ENCODE results near the gene PRAMEF6. TPM values are rescaled to one million over a fixed set of nuclear protein-coding genes. Genes with fewer than 3 reads are reported as not detected.
"Not testable (repeated sequence)": the region's sequence is repeated elsewhere in the genome, so short reads cannot be mapped to it uniquely, and the experiment has no call there.

The PRAMEF6 gene
- not detected in 2 replicates for total RNA-seq (2021)
- long read RNA-seq: 0 reads

DNA sequence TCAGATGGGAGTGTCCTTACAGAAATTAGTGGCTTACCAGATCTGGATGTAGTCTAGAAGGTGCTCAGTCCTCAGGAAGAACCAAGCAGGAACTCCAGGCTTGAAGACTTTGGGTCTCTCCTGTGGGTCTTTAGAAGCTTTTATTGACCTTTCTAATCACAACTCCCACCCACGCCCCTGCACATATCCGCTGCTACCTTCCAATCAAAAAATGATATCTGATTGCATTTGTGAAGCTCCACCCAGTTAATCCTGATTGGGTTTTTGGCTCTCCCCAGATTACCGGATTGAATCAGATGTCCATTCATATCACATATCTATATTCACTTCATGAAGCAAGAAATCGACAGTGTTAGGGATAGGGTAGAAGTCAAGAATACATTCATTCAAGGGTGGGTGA is at the start of gene PRAMEF6:
PRAMEF6 (minus strand) TSS at position 101 of the 400 bp plus-strand sequence. CDS start 5,062 bp downstream, outside the sequence.
- H3K27me3 Mint-ChIP-seq (ENCODE audit: low read depth); H3K4me1 ChIP-seq (ENCODE audit: insufficient read depth, low read length): not testable (repeated sequence)
- no CpG with 5 or more reads among the region's 4 CpGs for WGBS (ENCODE audit: extremely low coverage, insufficient read length, low lambda C conversion rate)

DNA sequence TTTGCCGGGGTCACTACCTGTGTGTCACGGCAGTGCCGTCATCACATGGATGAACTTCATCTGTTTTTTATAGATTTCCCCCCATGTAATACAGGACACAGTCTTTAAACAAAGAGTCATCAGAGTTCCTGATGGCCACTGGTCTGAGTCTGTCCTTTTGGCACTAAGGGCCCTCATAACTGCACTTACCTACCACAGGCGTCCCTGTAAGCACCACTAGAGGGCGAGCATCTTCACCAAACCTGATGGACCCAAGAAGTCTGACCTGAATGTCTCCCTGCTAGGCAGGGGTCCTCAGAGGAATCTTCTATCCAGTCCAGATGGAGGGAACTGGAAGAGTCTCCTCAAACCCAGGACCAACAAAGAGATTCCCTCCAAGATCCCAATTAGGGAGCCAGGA is 23.0 kb downstream of the PRAMEF6 start:
- not testable (repeated sequence) for H3K56ac ChIP-seq (ENCODE audit: insufficient read length, low read depth, low read length); H3K4me3 Mint-ChIP-seq; H3K9me3 Mint-ChIP-seq; H3K4ac ChIP-seq (ENCODE audit: low read depth, low read length); H3K4me1 Mint-ChIP-seq; H2BK120ac ChIP-seq (ENCODE audit: low read depth, low read length, poor library complexity, severe bottlenecking); H4K20me1 ChIP-seq (ENCODE audit: control insufficient read depth, insufficient read depth, insufficient read length); DNase-seq; H3K9me3 ChIP-seq (ENCODE audit: control insufficient read depth, low read depth, low read length); H3K36me3 Mint-ChIP-seq (ENCODE audit: insufficient read depth in 1 of 3, low read depth in 3 of 3); H4K5ac ChIP-seq (ENCODE audit: insufficient read length, low read depth, low read length); H3K23me2 ChIP-seq (ENCODE audit: insufficient read length, low read depth, low read length, poor library complexity, severe bottlenecking); H3K23ac ChIP-seq (ENCODE audit: insufficient read length, low read depth, low read length); H3K27me3 ChIP-seq (ENCODE audit: insufficient read depth, low read length); H3T11ph ChIP-seq (ENCODE audit: low read length); H3K4me1 ChIP-seq (ENCODE audit: insufficient read depth, low read length); H3K4me2 ChIP-seq (ENCODE audit: insufficient read depth, insufficient read length, low read length); H4K91ac ChIP-seq (ENCODE audit: insufficient read length, low read depth, low read length); H2AK5ac ChIP-seq (ENCODE audit: insufficient read length, low read length); H3K9ac ChIP-seq (ENCODE audit: extremely low read depth, insufficient read length, low read length); H2BK5ac ChIP-seq (ENCODE audit: insufficient read length, low read length); H2AFZ ChIP-seq (ENCODE audit: low read length); H3K14ac ChIP-seq (ENCODE audit: insufficient read depth, low read length); H2BK20ac ChIP-seq (ENCODE audit: low read depth, low read length, poor library complexity, severe bottlenecking); H2BK12ac ChIP-seq (ENCODE audit: insufficient read length, low read depth, low read length); H3K18ac ChIP-seq (ENCODE audit: insufficient read length, low read depth, low read length); H3K79me1 ChIP-seq (ENCODE audit: insufficient read depth, low read depth, low read length, poor library complexity, severe bottlenecking); H4K8ac ChIP-seq (replicated peaks; ENCODE audit: insufficient read length, low read depth, low read length); H3K79me2 ChIP-seq (ENCODE audit: insufficient read depth, low read length); H2BK15ac ChIP-seq (ENCODE audit: low read depth, low read length); H3K27ac Mint-ChIP-seq; H3K27me3 Mint-ChIP-seq (ENCODE audit: low read depth); H3K27ac ChIP-seq (ENCODE audit: insufficient read length, low read depth, low read length)
- WGBS (ENCODE audit: extremely low coverage, insufficient read length, low lambda C conversion rate): no CpG with 5 or more reads among the region's 5 CpGs

More for the DNA sequence above, at the start of gene PRAMEF6:
- H3K9me3 Mint-ChIP-seq; H3K27ac ChIP-seq (ENCODE audit: insufficient read length, low read depth, low read length); H2AK5ac ChIP-seq (ENCODE audit: insufficient read length, low read length); H3K79me1 ChIP-seq (ENCODE audit: insufficient read depth, low read depth, low read length, poor library complexity, severe bottlenecking); H3K9ac ChIP-seq (ENCODE audit: extremely low read depth, insufficient read length, low read length); H3K27ac Mint-ChIP-seq; H3K4ac ChIP-seq (ENCODE audit: low read depth, low read length); H3K4me3 Mint-ChIP-seq; H3K36me3 Mint-ChIP-seq (ENCODE audit: insufficient read depth in 1 of 3, low read depth in 3 of 3); H2BK15ac ChIP-seq (ENCODE audit: low read depth, low read length); DNase-seq; H3K18ac ChIP-seq (ENCODE audit: insufficient read length, low read depth, low read length); H3T11ph ChIP-seq (ENCODE audit: low read length); H3K27me3 ChIP-seq (ENCODE audit: insufficient read depth, low read length); H4K8ac ChIP-seq (replicated peaks; ENCODE audit: insufficient read length, low read depth, low read length); H3K4me1 Mint-ChIP-seq; H3K23ac ChIP-seq (ENCODE audit: insufficient read length, low read depth, low read length); H2BK20ac ChIP-seq (ENCODE audit: low read depth, low read length, poor library complexity, severe bottlenecking); H4K5ac ChIP-seq (ENCODE audit: insufficient read length, low read depth, low read length); H3K9me3 ChIP-seq (ENCODE audit: control insufficient read depth, low read depth, low read length); H3K4me2 ChIP-seq (ENCODE audit: insufficient read depth, insufficient read length, low read length); H3K56ac ChIP-seq (ENCODE audit: insufficient read length, low read depth, low read length); H2BK5ac ChIP-seq (ENCODE audit: insufficient read length, low read length); H2AFZ ChIP-seq (ENCODE audit: low read length); H3K14ac ChIP-seq (ENCODE audit: insufficient read depth, low read length); H2BK12ac ChIP-seq (ENCODE audit: insufficient read length, low read depth, low read length); H3K23me2 ChIP-seq (ENCODE audit: insufficient read length, low read depth, low read length, poor library complexity, severe bottlenecking); H3K79me2 ChIP-seq (ENCODE audit: insufficient read depth, low read length); H4K91ac ChIP-seq (ENCODE audit: insufficient read length, low read depth, low read length); H2BK120ac ChIP-seq (ENCODE audit: low read depth, low read length, poor library complexity, severe bottlenecking); H4K20me1 ChIP-seq (ENCODE audit: control insufficient read depth, insufficient read depth, insufficient read length): not testable (repeated sequence)
